GM12878 (cell line): ENCODE results near the gene SCN8A. TPM values are rescaled to one million over a fixed set of nuclear protein-coding genes. Genes with fewer than 3 reads are reported as not detected.

Experiments
- ATAC-seq: fragments of 200-7000 bp; cut with Tn5 transposase; 3 replicates; pipeline ENCODE4 v1.9.1; 2020; ENCODE audit warnings: mild to moderate bottlenecking, moderate library complexity
- BruUV-seq: library from RNA; stranded (reverse); fragments of 400-500 nt; replicated peaks from 2 replicates; lab custom pipeline; 2021; lab: Mats Ljungman, UMichigan
- CTCF ChIA-PET: fragments of 300-600 bp; sonication (Branson Sonifier 250); formaldehyde crosslinking; extraction: SDS; loops from one replicate; lab custom pipeline; 2021; ENCODE audit warnings: inconsistent platforms; lab: Yijun Ruan, JAX
- POLR2A ChIA-PET: fragments of 350-600 bp; formaldehyde crosslinking; extraction: SDS; loops from one replicate; lab custom pipeline; 2021; ENCODE audit warnings: inconsistent platforms; lab: Charles Lee
- RAD21 ChIA-PET: fragments of 300-600 bp; sonication (Branson Sonifier 250); formaldehyde crosslinking; loops from one replicate; lab custom pipeline; 2023; ENCODE audit warnings: antibody characterized with exemption; ENCODE audit not compliant: unreplicated experiment; lab: Charles Lee
- SMC1A ChIA-PET: fragments of 300-600 bp; sonication (Branson Sonifier 250); formaldehyde crosslinking; loops from one replicate; lab custom pipeline; 2023; ENCODE audit not compliant: unreplicated experiment, uncharacterized antibody; lab: Charles Lee
- DNase-seq: peaks from one replicate; pipeline ENCODE4 v3.0.0-alpha.2; 2011; ENCODE audit warnings: low read depth, low spot score
- FAIRE-seq: peaks from 3 replicates; lab custom pipeline; 2011; peaks lifted over from hg19 to GRCh38; lab: Jason Lieb, UNC
- H2AFZ ChIP-seq: 2 replicates; pipeline ENCODE4 v1.6.0; 2011; ENCODE audit warnings: low read depth, low read length, control low read depth; ENCODE audit not compliant: control insufficient read depth
- H3K27ac ChIP-seq: 2 replicates; pipeline ENCODE4 v1.5.1; 2011; ENCODE audit warnings: control low read depth; ENCODE audit not compliant: control insufficient read depth, insufficient read depth
- H3K27me3 ChIP-seq, 2 experiments: replicated peaks in 1 of 2; 2 replicates each; pipeline versions ENCODE4 v1.6.0 to v1.6.1; 2011; ENCODE audit warnings: low read length in 1 of 2; ENCODE audit not compliant: control insufficient read depth in 2 of 2, insufficient read depth in 2 of 2
- H3K36me3 ChIP-seq, 2 experiments: 2 replicates each; pipeline ENCODE4 v1.5.1; 2011; ENCODE audit warnings: low read length in 1 of 2; ENCODE audit not compliant: control insufficient read depth in 2 of 2, insufficient read depth in 2 of 2
- H3K4me1 ChIP-seq: 2 replicates; pipeline ENCODE4 v1.6.1; 2011; ENCODE audit warnings: mild to moderate bottlenecking, low read length, moderate library complexity, mixed read lengths; ENCODE audit not compliant: control insufficient read depth, insufficient read depth
- H3K4me2 ChIP-seq: 2 replicates; pipeline ENCODE4 v1.6.0; 2011; ENCODE audit warnings: control low read depth; ENCODE audit not compliant: control insufficient read depth, insufficient read depth
- H3K4me3 ChIP-seq: fragments of 200-600 bp; sonication (generic); 2 replicates; pipeline ENCODE4 v1.5.1; 2016
- H3K79me2 ChIP-seq: 2 replicates; pipeline ENCODE4 v1.6.0; 2011; ENCODE audit warnings: low read length; ENCODE audit not compliant: control insufficient read depth, insufficient read depth
- H3K9ac ChIP-seq: 2 replicates; pipeline ENCODE4 v1.8.0; 2011; ENCODE audit warnings: low read length, control low read depth, mixed read lengths; ENCODE audit not compliant: control insufficient read depth, insufficient read depth
- H3K9me3 ChIP-seq: replicated peaks from 3 replicates; pipeline ENCODE4 v1.5.1; 2011; ENCODE audit warnings: mild to moderate bottlenecking, low read length; ENCODE audit not compliant: control insufficient read depth, insufficient read depth
- H4K20me1 ChIP-seq: 2 replicates; pipeline ENCODE4 v1.6.0; 2011; ENCODE audit not compliant: control insufficient read depth, insufficient read depth
- SIX5 ChIP-seq: IDR thresholded peaks from 2 replicates; pipeline ENCODE4 v1.6.1; 2011; ENCODE audit warnings: mild to moderate bottlenecking, low read depth, low read length, moderate library complexity; ENCODE audit not compliant: severe bottlenecking
- STAT3 ChIP-seq: IDR thresholded peaks from 2 replicates; pipeline ENCODE4 v1.6.1; 2011; ENCODE audit warnings: low read depth, low read length, improper control_type of control experiment
- WGBS: methylation state at CpG from one replicate; pipeline ENCODE4 v1.1.6; 2016; ENCODE audit warnings: low lambda C conversion rate; ENCODE audit not compliant: insufficient replicate concordance, insufficient coverage; ENCODE audit errors: missing lambda C conversion rate; 5-methylcytosine and 5-hydroxymethylcytosine counted together
- in situ Hi-C: fragments of 300-500 bp; cut with MboI; formaldehyde crosslinking; loops from 9 replicates; pipeline ENCODE4 v1.14.3; 2018; ENCODE audit warnings: mixed read lengths
- intact Hi-C: fragments of 100-400 bp; cut with micrococcal nuclease; formaldehyde crosslinking; loops from one replicate; pipeline ENCODE4 v1.14.2; 2022; ENCODE audit not compliant: unreplicated experiment
- polyA plus RNA-seq, 11 experiments: library from polyadenylated mRNA; depleted of rRNA in 4 of 11; unstranded in 6 of 11; stranded (reverse) in 5 of 11; fragments of >200 nt; fragmentation: Nextera tagmentation in 4 of 11; fragmentation: Illumina TruSeq in 1 of 11; extraction: Ambion mirVana in 4 of 11; extraction: Trizol in 1 of 11; gene quantifications; 1 replicate in 1 of 11; 2 replicates in 10 of 11; pipeline versions ENCODE4 v1.2.1 to v1.2.3, GENCODE V29; 2011 to 2016; ENCODE audit warnings: inconsistent platforms in 2 of 11, missing spikeins in 2 of 11, low read depth in 1 of 11
- total RNA-seq, 4 experiments: library from RNA; depleted of rRNA in 3 of 4; stranded (reverse); fragments of >200 nt in 3 of 4; fragmentation: Illumina TruSeq in 1 of 4; extraction: Trizol in 1 of 4; gene quantifications; 2 replicates each; pipeline versions ENCODE4 v1.2.1 to v1.2.3, GENCODE V29; 2013 to 2021
- TF ChIP-seq, protein P1 (sequence below): IDR thresholded peaks from 2 replicates; pipeline ENCODE4 v1.6.1; 2012; ENCODE audit warnings: mild to moderate bottlenecking, low read depth, low read length

SCN8A gene
- total and polyA plus RNA-seq, 10 of the 15 experiments (the other 5 are each of a cell fraction or from before 2014, with no cell fraction given) = 0.02 to 0.23 (median 0.06) TPM; not detected in 2

DNA sequence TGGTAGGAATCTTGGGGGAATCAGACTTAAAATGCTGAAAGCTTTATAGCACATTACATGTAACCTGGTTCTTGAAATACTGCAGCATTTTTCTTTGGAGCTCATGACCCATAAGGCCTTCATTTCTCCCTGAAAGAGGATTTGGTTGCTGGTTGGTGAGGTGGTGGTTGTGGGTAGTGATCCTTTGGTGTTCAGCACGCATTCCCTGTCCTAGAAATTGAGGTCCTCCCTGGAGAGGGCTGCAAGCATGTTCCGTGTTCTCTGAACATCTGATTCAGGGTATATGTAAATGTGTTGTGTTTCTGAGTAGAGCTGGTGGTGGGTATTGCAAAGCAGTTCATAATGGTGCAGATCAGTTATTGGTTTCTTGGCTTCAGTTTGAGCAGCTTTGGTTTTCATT is 2.0 kb downstream of the SCN8A start (continued):
- TF ChIP-seq SIX5 = no peak
- TF ChIP-seq, all 136 proteins: peak for 0

GRCh38 chr12:51593539-51593938 is 2.5 kb downstream of the SCN8A start:
- ChIA-PET CTCF (interaction anchor here (0.6 to 1.5 kb wide), 4 partner anchors 172 to 328 kb away, joined by 3 to 4 read pairs (median 4); no protein-coding TSS in a partner anchor), SMC1A (no interaction called here)

More at GRCh38 chr12:51593539-51593938, 2.5 kb downstream of the SCN8A start:
- no peaks in the 10 kb centered on the region for H3K36me3 ChIP-seq
- FAIRE-seq (no peak), DNase-seq (no peak), ATAC-seq (0 out of 3 replicates have a peak, but pooled peaks have one; percentile 27)
- POLR2A ChIA-PET = no interaction called here
- no peaks in the 10 kb centered on the region for H3K79me2 ChIP-seq
- H3K9me3 ChIP-seq = no peaks in the 10 kb centered on the region
- RAD21 ChIA-PET = no interaction called here
- H3K9ac ChIP-seq = no peak overlapping the region
- no peak overlapping the region for H3K4me3 ChIP-seq
- in situ Hi-C loops (no loop called here), intact Hi-C loops (loop anchor here (5.0 kb wide), 1 partner anchor 171 kb away; the partner anchor contains the start of gene SLC4A8)
- BruUV-seq = no TSS peak
- 2% methylated on average over 5 of the region's 5 CpGs for WGBS
- H4K20me1 ChIP-seq = no peaks in the 10 kb centered on the region
- peaks cover 4 to 14% of the 10 kb centered on the region in 2 experiments for H3K27me3 ChIP-seq
- no peak for TF ChIP-seq STAT3
- TF ChIP-seq, protein P1, sequence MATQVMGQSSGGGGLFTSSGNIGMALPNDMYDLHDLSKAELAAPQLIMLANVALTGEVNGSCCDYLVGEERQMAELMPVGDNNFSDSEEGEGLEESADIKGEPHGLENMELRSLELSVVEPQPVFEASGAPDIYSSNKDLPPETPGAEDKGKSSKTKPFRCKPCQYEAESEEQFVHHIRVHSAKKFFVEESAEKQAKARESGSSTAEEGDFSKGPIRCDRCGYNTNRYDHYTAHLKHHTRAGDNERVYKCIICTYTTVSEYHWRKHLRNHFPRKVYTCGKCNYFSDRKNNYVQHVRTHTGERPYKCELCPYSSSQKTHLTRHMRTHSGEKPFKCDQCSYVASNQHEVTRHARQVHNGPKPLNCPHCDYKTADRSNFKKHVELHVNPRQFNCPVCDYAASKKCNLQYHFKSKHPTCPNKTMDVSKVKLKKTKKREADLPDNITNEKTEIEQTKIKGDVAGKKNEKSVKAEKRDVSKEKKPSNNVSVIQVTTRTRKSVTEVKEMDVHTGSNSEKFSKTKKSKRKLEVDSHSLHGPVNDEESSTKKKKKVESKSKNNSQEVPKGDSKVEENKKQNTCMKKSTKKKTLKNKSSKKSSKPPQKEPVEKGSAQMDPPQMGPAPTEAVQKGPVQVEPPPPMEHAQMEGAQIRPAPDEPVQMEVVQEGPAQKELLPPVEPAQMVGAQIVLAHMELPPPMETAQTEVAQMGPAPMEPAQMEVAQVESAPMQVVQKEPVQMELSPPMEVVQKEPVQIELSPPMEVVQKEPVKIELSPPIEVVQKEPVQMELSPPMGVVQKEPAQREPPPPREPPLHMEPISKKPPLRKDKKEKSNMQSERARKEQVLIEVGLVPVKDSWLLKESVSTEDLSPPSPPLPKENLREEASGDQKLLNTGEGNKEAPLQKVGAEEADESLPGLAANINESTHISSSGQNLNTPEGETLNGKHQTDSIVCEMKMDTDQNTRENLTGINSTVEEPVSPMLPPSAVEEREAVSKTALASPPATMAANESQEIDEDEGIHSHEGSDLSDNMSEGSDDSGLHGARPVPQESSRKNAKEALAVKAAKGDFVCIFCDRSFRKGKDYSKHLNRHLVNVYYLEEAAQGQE = peak; percentile 86
- H3K27ac ChIP-seq = no peak overlapping the region
- H2AFZ ChIP-seq = no peak overlapping the region
- H3K4me2 ChIP-seq = no peak overlapping the region
- H3K4me1 ChIP-seq = peaks cover 6% of the 10 kb centered on the region
